Measurements from ENCODE around the gene ANKRD37.
"Not testable (repeated sequence)": the region's sequence is repeated elsewhere in the genome, so short reads cannot be mapped to it uniquely, and the experiment has no call there.

DNA sequence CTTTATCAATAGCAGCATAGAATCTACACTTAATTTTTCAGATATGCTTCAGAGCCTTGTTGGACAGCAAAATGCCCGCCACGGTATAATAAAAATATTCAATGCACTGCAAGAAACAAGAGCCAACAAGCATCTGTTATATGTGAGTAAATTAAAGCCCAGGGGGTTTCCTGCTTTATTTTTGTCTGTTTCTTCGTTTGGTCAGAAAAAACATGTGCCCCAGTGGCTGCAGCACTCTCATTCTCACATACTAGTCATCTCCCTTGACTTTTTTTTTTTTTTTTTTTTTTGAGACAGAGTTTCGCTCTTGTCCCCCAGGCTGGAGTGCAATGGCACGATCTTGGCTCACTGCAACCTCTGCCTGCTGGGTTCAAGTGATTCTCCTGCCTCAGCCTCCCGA lies 34.1 kb upstream of the ANKRD37 start:
- TF ChIP-seq, protein P1, sequence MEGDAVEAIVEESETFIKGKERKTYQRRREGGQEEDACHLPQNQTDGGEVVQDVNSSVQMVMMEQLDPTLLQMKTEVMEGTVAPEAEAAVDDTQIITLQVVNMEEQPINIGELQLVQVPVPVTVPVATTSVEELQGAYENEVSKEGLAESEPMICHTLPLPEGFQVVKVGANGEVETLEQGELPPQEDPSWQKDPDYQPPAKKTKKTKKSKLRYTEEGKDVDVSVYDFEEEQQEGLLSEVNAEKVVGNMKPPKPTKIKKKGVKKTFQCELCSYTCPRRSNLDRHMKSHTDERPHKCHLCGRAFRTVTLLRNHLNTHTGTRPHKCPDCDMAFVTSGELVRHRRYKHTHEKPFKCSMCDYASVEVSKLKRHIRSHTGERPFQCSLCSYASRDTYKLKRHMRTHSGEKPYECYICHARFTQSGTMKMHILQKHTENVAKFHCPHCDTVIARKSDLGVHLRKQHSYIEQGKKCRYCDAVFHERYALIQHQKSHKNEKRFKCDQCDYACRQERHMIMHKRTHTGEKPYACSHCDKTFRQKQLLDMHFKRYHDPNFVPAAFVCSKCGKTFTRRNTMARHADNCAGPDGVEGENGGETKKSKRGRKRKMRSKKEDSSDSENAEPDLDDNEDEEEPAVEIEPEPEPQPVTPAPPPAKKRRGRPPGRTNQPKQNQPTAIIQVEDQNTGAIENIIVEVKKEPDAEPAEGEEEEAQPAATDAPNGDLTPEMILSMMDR (IDR thresholded peaks at IDR 0.05; ENCODE audit: borderline replicate concordance, extremely low read depth, low read length, poor library complexity, severe bottlenecking): not testable (repeated sequence)
- not testable (repeated sequence) for TF ChIP-seq EZH2 (IDR thresholded peaks at IDR 0.05; ENCODE audit: borderline replicate concordance, low read depth, low read length, severe bottlenecking)

All from DND-41 (cell line).